HepG2 (cell line): Measurements from ENCODE around the gene TENT5A. TPM values are rescaled to one million over a fixed set of nuclear protein-coding genes. Genes with fewer than 3 reads are reported as not detected.

Experiments
- CTCF ChIP-seq: sonication (generic); formaldehyde crosslinking; IDR thresholded peaks from 2 replicates; pipeline ENCODE4 v1.5.0; 2020; ENCODE audit warnings: mild to moderate bottlenecking, missing genetic modification reagents, moderate library complexity
- GTF3A ChIP-seq: sonication (generic); formaldehyde crosslinking; conservative IDR thresholded peaks from 2 replicates; pipeline ENCODE4 v1.4.0; 2020; ENCODE audit warnings: mild to moderate bottlenecking, missing genetic modification reagents
- MAZ ChIP-seq, 2 experiments: sonication (generic) in 1 of 2; formaldehyde crosslinking in 1 of 2; IDR thresholded peaks; 2 replicates each; pipeline versions ENCODE4 v1.5.0 to v1.6.1; 2012 to 2020; ENCODE audit warnings: low read depth in 2 of 2, mild to moderate bottlenecking in 2 of 2, borderline replicate concordance in 1 of 2, improper control_type of control experiment in 1 of 2, low read length in 1 of 2, missing genetic modification reagents in 1 of 2, moderate library complexity in 1 of 2
- NBN ChIP-seq: fragments of 450-650 bp; conservative IDR thresholded peaks from 2 replicates; pipeline ENCODE4 v1.6.1; 2017
- PBX2 ChIP-seq: IDR thresholded peaks from 2 replicates; pipeline ENCODE4 v1.6.1; 2016; ENCODE audit warnings: control low read depth
- SSRP1 ChIP-seq: IDR thresholded peaks from 2 replicates; pipeline ENCODE4 v1.6.1; 2016; ENCODE audit warnings: control low read depth
- THAP7 ChIP-seq: sonication (generic); formaldehyde crosslinking; IDR thresholded peaks from 2 replicates; pipeline ENCODE4 v1.8.1; 2023; ENCODE audit warnings: mild to moderate bottlenecking, missing genetic modification reagents
- ZMYM3 ChIP-seq: sonication (generic); formaldehyde crosslinking; IDR thresholded peaks from 2 replicates; pipeline ENCODE4 v1.5.1; 2020; ENCODE audit warnings: mild to moderate bottlenecking, missing genetic modification reagents
- ZNF260 ChIP-seq: sonication (generic); formaldehyde crosslinking; IDR thresholded peaks from 2 replicates; pipeline ENCODE4 v1.4.0; 2020; ENCODE audit warnings: missing genetic modification reagents, low read depth, mild to moderate bottlenecking, borderline replicate concordance
- ZNF292 ChIP-seq: sonication (generic); formaldehyde crosslinking; IDR thresholded peaks from 2 replicates; pipeline ENCODE4 v1.8.1; 2022; ENCODE audit warnings: mild to moderate bottlenecking, low read depth, missing genetic modification reagents, borderline replicate concordance
- ZNF317 ChIP-seq: sonication (generic); formaldehyde crosslinking; IDR thresholded peaks from 2 replicates; pipeline ENCODE4 v1.5.0; 2020; ENCODE audit warnings: mild to moderate bottlenecking, missing genetic modification reagents
- ZNF33B ChIP-seq: sonication (generic); formaldehyde crosslinking; IDR thresholded peaks from 2 replicates; pipeline ENCODE4 v1.5.1; 2020; ENCODE audit warnings: mild to moderate bottlenecking, missing genetic modification reagents
- ZNF383 ChIP-seq: sonication (generic); formaldehyde crosslinking; IDR thresholded peaks from 2 replicates; pipeline ENCODE4 v1.4.0; 2020; ENCODE audit warnings: missing genetic modification reagents, mild to moderate bottlenecking, borderline replicate concordance
- ZNF547 ChIP-seq: sonication (generic); formaldehyde crosslinking; IDR thresholded peaks from 2 replicates; pipeline ENCODE4 v1.5.1; 2020; ENCODE audit warnings: mild to moderate bottlenecking, missing genetic modification reagents
- ZNF564 ChIP-seq: sonication (generic); formaldehyde crosslinking; IDR thresholded peaks from 2 replicates; pipeline ENCODE4 v1.8.1; 2023; ENCODE audit warnings: mild to moderate bottlenecking, missing genetic modification reagents
- ZNF629 ChIP-seq: sonication (generic); formaldehyde crosslinking; conservative IDR thresholded peaks from 2 replicates; pipeline ENCODE4 v1.5.0; 2020; ENCODE audit warnings: missing genetic modification reagents
- ZNF768 ChIP-seq: sonication (generic); formaldehyde crosslinking; IDR thresholded peaks from 2 replicates; pipeline ENCODE4 v1.4.0; 2020; ENCODE audit warnings: missing genetic modification reagents
- ZNF790 ChIP-seq: sonication (generic); formaldehyde crosslinking; IDR thresholded peaks from 2 replicates; pipeline ENCODE4 v1.8.0; 2022; ENCODE audit warnings: missing genetic modification reagents, mild to moderate bottlenecking, borderline replicate concordance
- ZSCAN12 ChIP-seq: sonication (generic); formaldehyde crosslinking; IDR thresholded peaks from 2 replicates; pipeline ENCODE4 v1.9.0; 2021; ENCODE audit warnings: mild to moderate bottlenecking, missing genetic modification reagents
- polyA plus RNA-seq, 8 experiments: library from polyadenylated mRNA; depleted of rRNA in 3 of 8; stranded (reverse) in 7 of 8; unstranded in 1 of 8; fragments of >200 nt; fragmentation: Illumina TruSeq in 4 of 8; extraction: Trizol in 4 of 8; gene quantifications; 2 replicates each; pipeline versions ENCODE4 v1.2.1 to v1.2.3, GENCODE V29; 2011 to 2016; ENCODE audit warnings: low read depth in 4 of 8, missing spikeins in 1 of 8, mixed read lengths in 1 of 8; ENCODE audit not compliant: insufficient read depth in 1 of 8
- total RNA-seq, 5 experiments: library from RNA; depleted of rRNA; stranded (reverse); fragments of >200 nt; fragmentation: Illumina TruSeq; extraction: Trizol; gene quantifications; 2 replicates each; pipeline ENCODE4 v1.2.3, GENCODE V29; 2016; ENCODE audit warnings: low read depth in 1 of 5

Gene TENT5A
- total and polyA plus RNA-seq, 2 of the 13 experiments (the other 11 are each of a cell fraction or from before 2014, with no cell fraction given): 8.0 to 13.8 TPM

- TF ChIP-seq SSRP1 (CRISPR knock-in tag) (0 out of 2 replicates have a peak, but pooled peaks have one; percentile 2), ZNF260 (CRISPR knock-in tag) (no peak), PBX2 (CRISPR knock-in tag) (no peak), ZNF383 (CRISPR knock-in tag) (no peak), ZNF317 (CRISPR knock-in tag) (peak; percentile 64), NBN (no peak), ZNF629 (CRISPR knock-in tag) (no peak), ZNF564 (peak; percentile 23; the same call in 1 of the 2 replicates), GTF3A (no peak), ZNF547 (peak; percentile 78; the same call in 1 of the 2 replicates), ZNF790 (peak; percentile 64; the same call in 1 of the 2 replicates), ZNF768 (peak; percentile 46), THAP7 (CRISPR knock-in tag) (no peak), ZMYM3 (CRISPR knock-in tag) (no peak; the same call in 1 of the 2 replicates), MAZ (IDR thresholded peaks at IDR 0.05; ENCODE audit: borderline replicate concordance, low read depth, low read length) (peak; percentile 57; the same call in 1 of the 2 replicates), MAZ (CRISPR knock-in tag; IDR thresholded peaks at IDR 0.05; ENCODE audit: low read depth) (0 out of 2 replicates have a peak, but pooled peaks have one; percentile 5), ZSCAN12 (CRISPR knock-in tag) (no peak), ZNF292 (CRISPR knock-in tag) (peak; percentile 62), ZNF33B (CRISPR knock-in tag) (0 out of 2 replicates have a peak, but pooled peaks have one; percentile 54), CTCF (peak; percentile 48; the same call in 1 of the 2 replicates)
These were observed at the start of gene TENT5A (continued) for GRCh38 chr6:81752084-81752920.
